Measurements from ENCODE around the gene WEE2. TPM values are rescaled to one million over a fixed set of nuclear protein-coding genes. Genes with fewer than 3 reads are reported as not detected.

WEE2 gene
- total RNA-seq, 2 donors from 2014 or later, result not detected

GRCh38 chr7:141676618-141677017 is 31.5 kb upstream of the WEE2 start:
- Histone ChIP-seq H3K9me3 (no peaks in the 10 kb centered on the region), H3K4me1 (no peaks in the 10 kb centered on the region), H3K4me3 (no peak overlapping the region), H3K36me3 (replicated peaks in 1 of 2; ENCODE audit: insufficient read depth in 1 of 2, low read depth in 2 of 2) (peaks cover 0 to 3% of the 10 kb centered on the region in 2 donors), H3K27ac (no peak overlapping the region), H3K27me3 (no peaks in the 10 kb centered on the region)
- no peak for ATAC-seq
- WGBS, 2 donors, result 74 to 81% methylated on average over 3 of the region's 3 CpGs
- TF ChIP-seq CTCF (IDR thresholded peaks at IDR 0.05), result no peak
- TF ChIP-seq POLR2A (IDR thresholded peaks at IDR 0.05), result no peak
- intact Hi-C loops (cut with DNase I), result no loop called here
- DNase-seq, result no peak

- H3K36me3 ChIP-seq (replicated peaks in 1 of 2; ENCODE audit: insufficient read depth in 1 of 2, low read depth in 2 of 2), result peaks cover 0 to 8% of the 10 kb centered on the region in 2 donors
- H3K27me3 ChIP-seq, result no peaks in the 10 kb centered on the region
- no peak overlapping the region for H3K4me3 ChIP-seq
- DNase-seq (no peak), ATAC-seq (no peak)
- H3K9me3 ChIP-seq, result no peaks in the 10 kb centered on the region
- intact Hi-C loops (cut with DNase I), result no loop called here
- H3K27ac ChIP-seq, result no peak overlapping the region
- H3K4me1 ChIP-seq, result no peaks in the 10 kb centered on the region
- TF ChIP-seq CTCF (IDR thresholded peaks at IDR 0.05) (no peak), POLR2A (IDR thresholded peaks at IDR 0.05) (no peak)
These were observed 29.1 kb upstream of the WEE2 start for GRCh38 chr7:141679014-141679413.

- ATAC-seq (no peak), DNase-seq (no peak)
- Histone ChIP-seq H3K4me1 (no peaks in the 10 kb centered on the region), H3K27ac (no peak overlapping the region), H3K27me3 (no peaks in the 10 kb centered on the region), H3K36me3 (replicated peaks in 1 of 2; ENCODE audit: insufficient read depth in 1 of 2, low read depth in 2 of 2) (peaks cover 0 to 12% of the 10 kb centered on the region in 2 donors), H3K4me3 (no peak overlapping the region), H3K9me3 (no peaks in the 10 kb centered on the region)
- intact Hi-C loops (cut with DNase I), result no loop called here
- TF ChIP-seq CTCF (IDR thresholded peaks at IDR 0.05) (no peak), POLR2A (IDR thresholded peaks at IDR 0.05) (no peak)
- WGBS, 2 donors, result 90% methylated on average over 27 of the region's 27 CpGs
These were observed 22.7 kb upstream of the WEE2 start for GRCh38 chr7:141685285-141686023.

- Histone ChIP-seq H3K27me3 (no peaks in the 10 kb centered on the region), H3K27ac (no peak overlapping the region), H3K4me3 (no peak overlapping the region), H3K36me3 (replicated peaks in 1 of 2; ENCODE audit: insufficient read depth in 1 of 2, low read depth in 2 of 2) (peaks cover 0 to 12% of the 10 kb centered on the region in 2 donors), H3K4me1 (no peaks in the 10 kb centered on the region), H3K9me3 (no peaks in the 10 kb centered on the region)
- ATAC-seq (no peak), DNase-seq (no peak)
- intact Hi-C loops (cut with DNase I), result no loop called here
- no peak for TF ChIP-seq POLR2A (IDR thresholded peaks at IDR 0.05)
- TF ChIP-seq CTCF (IDR thresholded peaks at IDR 0.05), result no peak
- WGBS, 2 donors, result 79 to 83% methylated on average over 3 of the region's 3 CpGs
These were observed 22.1 kb upstream of the WEE2 start for GRCh38 chr7:141686074-141686473.

GRCh38 chr7:141686670-141687069 is 21.5 kb upstream of the WEE2 start:
- Histone ChIP-seq H3K4me1 (no peaks in the 10 kb centered on the region), H3K36me3 (replicated peaks in 1 of 2; ENCODE audit: insufficient read depth in 1 of 2, low read depth in 2 of 2) (peaks cover 0 to 11% of the 10 kb centered on the region in 2 donors)
- ATAC-seq, result no peak

More at GRCh38 chr7:141686670-141687069, 21.5 kb upstream of the WEE2 start:
- WGBS, 2 donors, result 85 to 91% methylated on average over 6 of the region's 6 CpGs
- DNase-seq, result no peak
- intact Hi-C loops (cut with DNase I), result no loop called here
- Histone ChIP-seq H3K27ac (no peak overlapping the region), H3K27me3 (no peaks in the 10 kb centered on the region), H3K9me3 (no peaks in the 10 kb centered on the region), H3K4me3 (no peak overlapping the region)
- TF ChIP-seq POLR2A (IDR thresholded peaks at IDR 0.05) (no peak), CTCF (IDR thresholded peaks at IDR 0.05) (no peak)
